GM21526 (cell line): ENCODE results near the gene TBPL1.
"Not testable (repeated sequence)": the region's sequence is repeated elsewhere in the genome, so short reads cannot be mapped to it uniquely, and the experiment has no call there.

Experiments
- ATAC-seq: cut with Tn5 transposase; IDR thresholded peaks from one replicate; pipeline ENCODE4 v1.9.1; 2021; ENCODE audit warnings: moderate library complexity; ENCODE audit not compliant: unreplicated experiment, low FRiP score

TBPL1 gene

DNA sequence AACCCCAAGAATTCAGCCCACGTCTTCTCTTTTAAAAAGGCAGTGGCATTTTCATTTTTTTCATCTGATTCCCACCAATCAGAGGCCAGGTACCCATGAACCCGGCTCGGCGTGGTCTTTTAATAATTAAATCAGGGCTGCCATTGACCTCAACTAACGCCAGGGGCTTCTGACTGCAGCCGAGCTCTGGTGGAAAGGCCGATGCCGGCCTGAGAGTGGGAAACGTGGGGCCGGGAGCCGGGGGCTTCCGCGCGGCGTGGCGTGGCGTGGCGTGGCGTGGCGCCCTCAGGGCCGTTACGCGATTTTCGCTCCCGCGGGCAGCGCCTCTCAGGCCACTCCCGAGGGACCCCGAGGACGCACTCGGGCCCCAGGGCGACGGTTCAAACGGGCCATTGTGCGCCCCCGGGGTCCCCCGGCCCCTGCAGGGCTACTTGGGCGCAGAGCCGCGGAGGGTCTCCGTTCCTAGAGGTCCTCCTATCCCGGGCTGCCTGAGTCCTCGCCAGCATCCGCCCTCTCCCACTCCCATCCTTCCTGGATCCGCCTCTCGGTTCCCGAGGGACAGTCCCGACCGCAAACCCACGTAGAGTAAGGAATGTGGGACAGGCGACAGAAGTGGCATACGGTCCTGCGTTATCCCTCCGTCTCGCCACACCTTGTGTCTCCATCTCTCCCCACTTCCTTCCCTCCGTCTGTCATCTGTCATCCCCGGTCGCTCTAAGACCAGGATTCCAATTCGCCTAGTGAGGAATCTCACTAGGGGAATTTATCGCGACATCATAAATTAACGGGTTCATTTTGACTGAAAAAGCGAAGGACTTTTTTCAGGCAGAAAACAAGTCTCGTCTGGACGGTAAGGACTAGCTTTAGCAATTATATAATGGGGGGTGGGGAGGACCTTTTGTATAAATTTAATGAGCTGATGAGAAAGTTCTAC, 876 bp upstream of the TBPL1 start:
- ATAC-seq: peak; percentile 50

DNA sequence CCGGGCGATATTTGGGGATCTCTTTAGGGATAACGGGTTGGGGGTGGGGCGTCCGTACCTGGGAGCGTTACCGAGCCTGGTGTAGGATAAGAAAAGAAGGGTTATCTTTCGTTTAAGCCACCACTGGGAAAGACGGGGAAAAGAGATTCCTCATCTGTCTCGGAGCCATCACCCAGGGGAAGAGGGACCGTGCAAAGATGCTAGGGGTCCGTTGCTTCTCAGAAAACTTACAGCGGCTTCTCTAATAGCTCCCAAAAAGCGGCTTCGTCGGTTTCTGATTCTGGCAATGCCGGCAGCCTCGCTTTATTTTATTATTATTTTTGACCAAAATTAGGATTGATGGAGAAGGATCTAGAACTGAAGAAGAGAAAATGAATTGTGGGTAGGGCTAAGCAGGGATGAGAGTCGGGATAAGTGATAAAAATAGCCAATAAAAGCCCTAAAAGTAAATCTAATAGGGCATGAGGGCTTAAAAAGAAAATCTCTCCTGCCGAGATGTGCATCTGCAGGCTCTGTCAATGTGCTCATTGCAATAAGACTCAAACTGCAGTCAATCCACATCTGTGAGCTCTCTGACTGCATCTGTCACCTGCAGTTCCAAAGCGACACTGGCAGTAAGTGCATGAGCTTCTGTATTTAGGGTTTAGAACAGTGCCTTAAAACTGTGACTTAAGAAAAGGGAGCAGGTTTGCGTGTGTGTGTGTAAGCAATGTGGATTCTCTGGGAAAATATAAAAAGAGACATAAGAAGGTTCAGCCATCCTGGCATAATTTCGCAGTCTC, 801 bp downstream of the TBPL1 start:
- no peak for ATAC-seq

DNA sequence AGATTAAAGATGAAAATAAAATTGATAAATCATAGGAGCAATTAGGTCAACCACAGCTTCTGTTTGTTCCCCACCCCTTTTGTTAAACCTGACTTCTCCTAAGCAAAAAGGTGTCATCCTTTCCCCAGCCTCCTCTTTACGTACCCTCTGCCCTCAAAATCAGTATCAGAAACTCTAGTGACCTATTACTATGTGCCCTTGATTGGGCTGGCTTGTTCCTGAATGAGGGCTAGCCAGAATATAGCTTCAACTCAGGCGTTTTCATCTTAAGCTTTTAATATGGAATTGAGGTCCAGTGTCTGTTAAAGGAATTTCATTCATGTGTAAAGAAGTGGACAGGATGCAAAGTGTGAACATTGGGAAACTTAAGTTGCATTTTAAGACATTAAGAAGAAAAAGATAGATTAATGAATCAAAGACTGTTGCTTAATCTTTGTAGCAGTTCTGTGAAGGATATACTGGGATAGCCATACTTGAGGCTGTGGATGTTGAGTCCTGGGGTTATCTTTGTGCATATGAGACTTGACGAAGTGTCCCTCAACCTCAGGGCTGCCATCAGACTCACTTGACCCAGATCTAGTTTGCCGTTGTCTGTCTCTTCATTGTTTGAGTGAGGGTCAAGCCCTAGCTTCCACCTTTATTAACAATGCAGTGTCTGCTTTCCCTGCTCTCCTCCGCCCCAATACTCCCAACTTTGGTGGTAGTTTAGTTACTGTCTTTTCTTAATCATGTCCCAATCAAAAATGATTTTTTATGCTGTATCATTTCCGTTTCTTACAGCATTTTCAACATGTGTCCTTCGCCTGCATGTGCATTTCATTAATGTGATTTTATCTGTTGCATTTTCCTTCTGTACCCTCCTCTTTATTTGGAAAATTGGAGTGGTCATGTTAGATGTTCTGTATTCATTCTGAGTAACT, 1.9 kb downstream of the TBPL1 start:
- ATAC-seq: no peak

DNA sequence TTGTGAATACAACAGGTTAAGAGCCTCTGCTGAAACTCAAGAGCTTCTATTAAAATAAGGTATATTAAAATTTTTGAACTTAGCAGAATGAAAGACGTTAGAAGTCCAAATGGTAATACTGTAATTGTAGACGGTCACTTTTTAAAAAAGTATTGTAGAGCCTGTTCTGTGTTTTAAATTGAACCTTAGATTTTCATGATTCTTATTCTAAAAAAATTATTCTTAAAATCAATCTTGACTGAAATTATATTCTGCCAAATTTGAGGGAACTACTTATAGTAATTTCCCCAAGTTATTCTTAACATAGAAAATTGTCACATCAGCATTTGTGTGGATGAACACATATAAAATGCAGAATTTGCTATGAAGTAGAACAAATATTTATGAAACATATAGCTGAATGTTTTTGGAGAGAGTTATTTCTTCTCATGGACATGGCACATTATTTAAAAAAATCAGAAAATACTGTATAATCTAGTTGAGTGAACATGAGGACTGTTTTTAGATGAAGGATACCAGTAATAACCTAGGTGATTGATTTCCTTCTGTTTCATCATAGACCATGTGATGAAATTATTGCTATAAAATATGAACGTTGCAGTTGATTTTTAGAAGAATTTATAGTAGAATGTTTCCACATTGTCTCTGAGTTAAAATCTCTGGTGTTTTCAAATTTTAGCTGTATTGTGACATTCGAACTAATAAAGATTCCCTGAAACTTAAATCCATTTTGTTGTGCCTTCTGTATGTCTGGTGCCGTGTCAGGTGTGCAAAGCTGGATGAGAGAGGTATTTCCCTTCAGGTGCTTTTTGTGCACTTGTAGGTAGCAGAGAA, 2.8 kb downstream of the TBPL1 start:
- no peak for ATAC-seq

DNA sequence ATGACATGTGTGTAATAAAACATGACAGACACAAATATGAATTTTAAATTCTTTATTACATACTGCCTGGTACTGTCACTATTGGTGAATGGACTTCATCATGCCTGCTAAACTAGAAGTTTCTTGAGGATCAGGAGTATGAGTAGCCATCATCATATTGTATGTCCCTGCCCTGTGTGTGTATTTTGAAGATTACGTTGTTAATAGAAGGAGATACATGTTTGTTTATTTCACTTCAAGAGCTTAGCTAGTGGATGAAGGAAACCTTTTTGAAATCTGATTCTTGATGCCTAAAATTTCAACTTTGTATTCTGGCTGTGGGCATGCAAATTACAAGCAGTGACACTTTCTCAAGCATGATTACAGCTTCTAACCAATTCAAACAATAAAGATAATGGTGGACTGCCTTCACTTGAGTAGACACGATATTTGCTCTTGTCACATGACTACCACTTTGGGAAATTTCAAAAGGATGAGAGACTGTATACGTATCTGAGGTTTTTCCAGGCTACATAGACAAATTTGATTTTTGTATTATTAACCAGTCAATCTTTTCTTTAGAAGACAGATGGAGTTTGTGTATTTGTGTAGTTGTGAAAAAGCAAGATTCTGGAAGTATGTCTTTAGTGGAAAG, 3.5 kb downstream of the TBPL1 start:
- ATAC-seq: no peak

DNA sequence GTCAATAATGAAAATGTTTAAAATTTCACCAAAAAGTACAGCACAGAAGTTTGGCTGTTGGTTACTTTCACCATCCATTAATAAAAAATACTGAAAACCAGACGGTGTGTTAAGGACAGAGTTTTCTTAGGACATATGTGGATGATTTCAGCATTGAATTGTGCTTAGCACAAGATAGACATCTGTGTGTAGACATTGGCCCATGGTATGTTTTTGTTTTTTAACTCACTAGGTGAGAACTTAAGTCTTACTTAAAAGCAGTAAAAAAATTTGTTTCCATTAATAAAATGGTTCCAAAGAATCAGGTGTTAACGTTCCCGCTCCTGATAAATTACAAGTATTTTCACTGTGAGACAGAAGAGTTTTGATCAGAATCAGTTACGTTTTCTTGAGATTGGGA, 4.2 kb downstream of the TBPL1 start:
- ATAC-seq: no peak

DNA sequence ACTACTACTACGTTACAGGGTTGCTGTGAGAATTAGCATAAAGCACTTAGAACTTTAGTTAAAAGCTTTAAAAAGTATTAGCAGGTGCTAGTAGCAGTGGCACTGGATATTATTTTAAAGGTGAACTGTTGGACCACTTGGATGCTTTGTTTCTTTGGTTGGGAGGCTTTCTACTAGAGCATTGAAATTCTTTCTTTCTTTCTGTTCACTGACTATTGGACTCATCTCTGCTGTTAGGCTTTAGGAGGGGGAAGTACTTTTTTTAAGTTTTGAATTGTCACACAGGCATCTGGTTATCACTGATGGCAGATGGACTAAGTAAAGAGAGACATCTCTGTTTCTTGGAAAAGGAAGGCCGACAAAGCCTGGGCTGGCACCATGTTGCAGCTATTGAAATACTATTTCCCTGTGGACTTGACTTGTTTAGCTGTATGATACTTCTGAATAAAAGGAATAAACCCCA, 4.8 kb downstream of the TBPL1 start:
- no peak for ATAC-seq

DNA sequence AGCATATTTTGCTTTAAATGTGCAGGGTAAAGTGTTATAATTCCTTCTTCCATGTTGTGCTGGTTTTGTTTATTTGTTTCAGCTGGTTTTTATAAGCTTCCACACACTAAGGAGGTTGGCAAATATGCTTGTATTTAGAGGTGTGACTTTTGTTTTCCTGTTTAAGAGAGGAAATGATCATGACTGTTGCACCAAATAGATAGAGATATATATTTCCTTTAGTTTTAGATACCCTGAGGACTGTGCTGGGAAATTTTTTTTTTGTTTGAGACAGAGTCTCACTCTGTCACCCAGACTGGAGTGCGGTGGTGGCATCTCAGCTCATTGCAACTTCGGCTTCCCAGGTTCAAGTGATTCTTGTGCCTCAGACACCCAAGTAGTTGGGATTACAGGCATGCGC, 5.8 kb downstream of the TBPL1 start:
- ATAC-seq: no peak

DNA sequence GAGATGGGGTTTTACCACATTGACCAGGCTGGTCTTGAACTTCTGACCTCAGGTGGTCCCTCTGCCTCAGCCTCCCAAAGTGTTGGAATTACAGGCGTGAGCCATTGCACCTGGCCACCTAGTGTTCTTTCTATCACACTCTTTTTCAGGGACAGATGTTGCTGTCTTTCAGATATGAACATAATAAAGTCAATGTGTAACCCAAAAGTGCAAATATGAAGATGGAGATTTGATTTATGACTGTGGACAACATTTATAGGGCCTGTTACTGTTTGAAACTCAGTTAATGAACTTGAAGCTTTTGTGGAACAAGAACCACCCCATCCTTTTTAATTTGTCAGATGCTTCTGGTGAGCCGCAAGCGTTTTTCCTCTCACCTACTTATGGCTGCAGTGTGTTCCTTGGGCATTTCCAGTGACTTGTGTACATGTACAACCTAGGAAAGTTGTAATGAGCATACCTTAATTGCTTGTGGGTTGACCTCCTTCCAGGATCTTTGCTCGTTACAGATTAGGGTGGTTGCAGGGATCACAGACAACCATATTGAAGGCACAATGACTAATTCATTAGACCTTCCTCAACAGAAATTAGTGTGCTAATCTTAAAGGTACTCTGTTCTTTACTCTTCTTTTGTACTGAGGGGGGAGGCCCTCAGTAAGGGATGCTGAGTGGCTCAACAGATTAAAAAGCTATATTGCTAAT, 6.8 kb downstream of the TBPL1 start:
- ATAC-seq: no peak

DNA sequence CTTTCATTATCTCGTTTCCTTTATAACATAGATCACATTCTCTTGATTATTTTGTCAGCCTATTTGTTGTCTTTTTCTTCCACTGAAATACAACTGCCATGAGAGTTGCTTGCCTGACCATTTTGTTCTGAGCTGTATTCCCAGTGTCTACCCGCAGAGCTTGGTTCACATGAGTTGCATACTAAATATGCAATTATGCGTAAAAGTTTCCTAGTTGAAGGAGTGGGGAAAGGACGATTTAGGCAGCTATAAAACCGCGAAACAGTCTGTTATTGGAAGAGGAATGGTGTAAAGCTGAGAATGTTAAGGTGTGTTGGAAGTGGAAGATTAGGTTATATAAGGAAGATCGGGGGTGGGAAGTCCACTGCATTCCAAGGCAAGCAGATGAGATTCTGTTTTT, 8.8 kb downstream of the TBPL1 start:
- ATAC-seq: no peak

DNA sequence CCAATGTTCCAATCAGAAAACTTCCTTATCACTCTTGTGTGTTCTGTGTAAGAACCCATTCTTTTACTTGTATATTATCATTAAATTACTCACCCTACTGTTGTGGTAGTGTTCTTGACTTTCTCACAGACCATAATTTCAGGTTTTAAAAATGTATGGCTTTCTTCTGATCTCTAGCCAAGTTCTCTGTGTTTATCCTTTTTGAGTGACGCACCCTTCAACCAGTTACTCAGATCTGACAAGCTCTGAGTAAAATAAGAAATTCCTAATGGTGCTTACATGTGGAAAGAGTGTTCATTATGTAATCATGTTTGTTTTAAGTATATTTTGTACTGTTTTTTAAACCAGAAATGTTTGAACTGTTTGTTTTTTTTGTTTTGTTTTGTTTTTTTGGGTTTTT, 11.0 kb downstream of the TBPL1 start:
- ATAC-seq: no peak

DNA sequence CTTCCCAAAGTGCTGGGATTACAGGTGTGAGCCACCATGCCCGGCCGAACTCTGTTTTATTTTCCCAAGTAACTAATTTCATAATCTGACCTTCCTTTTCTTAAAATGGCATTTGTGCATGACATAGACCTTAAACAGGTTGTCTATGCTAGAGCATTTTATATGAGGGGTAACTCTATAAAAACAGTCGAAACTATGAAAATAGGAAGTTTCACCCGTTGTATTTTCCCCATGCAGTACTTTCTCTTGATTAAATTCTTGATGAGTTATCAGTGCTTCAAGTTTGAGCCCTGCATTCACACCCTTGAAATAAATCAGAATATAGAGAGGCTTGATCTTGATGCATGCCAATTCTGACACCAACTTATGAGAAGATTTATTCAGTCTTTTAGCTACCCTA, 11.7 kb downstream of the TBPL1 start:
- no peak for ATAC-seq

DNA sequence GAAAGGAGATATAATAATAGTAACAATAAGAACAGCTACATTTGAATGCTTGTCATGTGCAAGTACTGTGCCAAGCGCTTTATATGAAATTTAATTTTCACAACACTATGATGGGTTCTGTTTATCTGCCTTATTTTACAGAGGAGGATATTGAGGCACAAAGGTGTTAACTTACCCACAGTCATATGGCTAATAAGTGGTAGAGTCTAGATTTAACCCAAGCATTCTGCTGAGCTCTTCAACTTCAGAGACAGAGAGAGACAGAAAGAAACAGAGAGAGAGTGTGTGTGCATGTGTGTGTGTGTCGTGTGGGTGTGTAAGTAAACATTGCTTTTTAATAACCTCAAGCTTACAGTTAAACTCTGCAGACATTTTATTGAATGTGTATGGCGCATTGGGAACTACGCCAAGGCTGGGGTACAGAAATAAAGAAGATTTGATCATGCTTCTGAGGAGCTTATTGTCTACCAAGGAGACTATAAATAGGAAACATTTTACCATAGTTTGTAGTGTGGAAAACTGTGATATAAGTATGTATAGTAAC, 12.9 kb downstream of the TBPL1 start:
- ATAC-seq: no peak

DNA sequence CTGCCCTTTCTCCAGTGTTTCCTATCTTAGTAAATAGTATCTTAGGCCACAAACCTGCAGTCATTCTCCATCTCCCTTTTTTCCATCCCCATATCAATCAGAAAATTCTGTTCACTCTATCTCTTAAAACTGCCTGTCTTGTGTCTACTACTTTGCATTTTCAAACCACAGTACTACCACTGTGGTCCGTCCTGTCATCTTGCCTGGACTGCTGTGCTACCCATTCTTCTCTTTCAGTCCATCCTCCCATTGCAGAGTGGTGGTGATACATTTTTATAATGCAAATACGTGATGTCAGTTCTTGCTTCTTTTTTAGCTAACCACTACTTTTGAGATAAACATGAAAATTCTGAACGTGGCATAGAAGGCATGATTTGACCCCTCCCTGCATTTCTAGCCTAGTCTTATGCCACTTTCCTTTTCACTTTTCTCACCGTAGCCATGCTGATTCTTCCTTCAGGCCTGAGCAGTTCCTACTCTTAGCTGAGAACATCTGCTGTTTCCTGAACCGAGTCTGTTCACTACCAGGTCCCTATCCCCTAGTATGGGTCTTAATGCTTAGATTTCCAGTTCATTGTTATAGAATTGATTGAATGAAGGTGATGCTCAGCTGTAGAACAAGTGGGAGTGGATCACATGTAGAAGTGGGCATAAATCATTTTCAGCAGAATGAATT, 13.8 kb downstream of the TBPL1 start:
- peak; percentile 89 for ATAC-seq

DNA sequence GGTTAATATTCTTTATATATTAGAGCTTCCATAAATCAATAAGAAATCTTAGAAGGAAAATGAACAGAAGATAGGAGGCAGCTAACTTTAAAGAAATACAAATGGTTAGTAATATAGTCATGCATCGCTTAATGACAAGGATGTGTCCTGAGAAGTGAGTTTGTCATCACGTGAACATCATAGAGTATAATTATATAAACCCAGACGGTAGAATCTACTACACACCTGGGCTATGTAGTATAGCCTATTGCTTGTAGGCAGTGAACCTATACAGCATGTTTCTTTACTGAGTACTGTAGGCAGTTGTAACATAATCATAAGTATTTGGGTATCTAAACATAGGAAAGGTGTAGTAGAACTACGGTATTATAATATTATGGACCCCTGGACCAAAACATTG, 14.3 kb downstream of the TBPL1 start:
- ATAC-seq: no peak

DNA sequence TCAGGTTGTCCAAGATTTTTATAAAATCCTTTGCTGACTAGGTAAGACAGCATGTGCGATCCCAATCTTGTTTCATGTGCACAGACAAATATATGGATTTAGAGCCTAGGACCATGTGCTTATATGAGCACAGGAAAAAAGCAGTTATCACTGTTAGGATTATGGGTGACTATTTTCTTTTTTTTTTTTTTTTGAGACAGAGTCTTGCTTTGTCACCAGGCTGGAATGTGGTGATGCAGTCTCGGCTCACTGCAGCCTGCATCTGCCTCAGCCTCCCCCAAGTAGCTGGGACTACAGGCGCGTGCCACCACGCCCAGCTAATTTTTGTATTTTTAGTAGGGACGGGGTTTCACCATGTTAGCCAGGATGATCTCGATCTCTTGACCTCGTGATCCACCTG, 14.8 kb downstream of the TBPL1 start:
- ATAC-seq: not testable (repeated sequence)

DNA sequence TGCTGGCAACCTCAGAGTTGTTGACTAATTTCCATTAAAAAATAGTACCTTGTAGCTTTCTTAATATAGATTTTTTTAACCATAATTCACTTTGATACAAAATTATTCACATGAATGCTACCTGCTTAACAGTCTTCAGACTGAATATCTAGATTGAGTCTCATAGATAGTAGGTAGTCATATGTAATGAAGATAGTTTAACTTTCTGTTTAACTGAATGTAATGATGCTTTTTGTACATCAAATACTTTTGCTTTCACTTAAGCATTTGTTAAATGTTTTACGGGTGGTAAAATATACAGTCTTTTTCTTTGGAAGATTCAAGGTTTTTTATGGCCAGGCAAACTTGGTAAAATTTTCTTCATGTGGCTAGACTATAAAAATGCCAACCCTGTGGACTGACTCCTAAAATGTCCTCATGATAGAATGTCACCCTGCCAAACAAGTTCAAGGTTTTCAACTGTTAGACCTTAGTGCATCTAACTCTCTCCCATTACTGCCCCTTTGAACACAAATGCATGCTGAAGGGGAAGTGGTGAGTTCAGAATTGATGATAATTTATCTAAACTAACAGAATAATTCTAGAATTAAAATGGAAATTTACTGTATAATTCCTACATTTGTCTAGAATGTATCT, 16.4 kb downstream of the TBPL1 start:
- no peak for ATAC-seq
